HG02623 (cell line): ENCODE results near the gene NHEJ1.

Source experiments
- ATAC-seq: cut with Tn5 transposase; IDR thresholded peaks from one replicate; pipeline ENCODE4 v1.9.1; 2021; ENCODE audit warnings: moderate library complexity; ENCODE audit not compliant: unreplicated experiment

Gene NHEJ1

DNA sequence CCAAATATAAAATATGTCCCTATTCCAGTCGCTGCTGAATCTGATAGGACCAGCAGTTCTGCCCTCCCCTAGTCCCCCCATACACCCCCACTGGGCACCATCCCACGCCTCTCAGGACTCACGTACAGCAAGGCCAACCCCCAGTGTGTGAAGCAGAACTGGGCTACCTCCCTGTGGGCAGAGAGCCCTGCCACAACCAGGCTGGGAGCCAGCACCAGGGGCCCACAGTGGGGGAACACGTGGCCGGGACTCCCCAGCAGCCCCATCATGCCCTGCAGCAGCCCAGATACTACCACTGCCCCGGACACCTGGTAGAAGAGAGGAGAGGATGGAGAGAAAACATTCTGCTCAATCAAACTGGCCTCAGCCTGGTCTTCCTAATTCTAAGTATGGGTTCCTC lies 7.9 kb upstream of the NHEJ1 start:
- ATAC-seq, result no peak

DNA sequence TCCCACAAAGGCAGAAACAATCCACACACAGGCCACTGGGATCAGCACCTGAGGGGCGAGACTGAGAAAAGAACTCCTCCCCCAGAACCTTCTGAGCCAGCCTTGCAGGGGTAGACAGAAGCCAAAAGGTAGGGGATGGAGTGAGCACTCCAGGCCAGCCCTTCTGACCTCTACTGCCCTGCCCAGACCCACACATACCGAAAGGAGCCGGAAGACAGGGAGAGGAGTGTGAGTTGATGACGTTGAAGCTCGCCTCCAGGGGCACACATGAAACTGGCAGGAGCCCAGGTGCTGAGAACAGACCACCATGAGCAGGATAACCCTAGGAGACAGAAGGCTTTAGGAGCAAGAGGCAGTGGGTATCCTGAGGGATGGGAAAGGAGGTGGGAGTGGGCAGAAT lies 7.4 kb upstream of the NHEJ1 start:
- ATAC-seq, result no peak

DNA sequence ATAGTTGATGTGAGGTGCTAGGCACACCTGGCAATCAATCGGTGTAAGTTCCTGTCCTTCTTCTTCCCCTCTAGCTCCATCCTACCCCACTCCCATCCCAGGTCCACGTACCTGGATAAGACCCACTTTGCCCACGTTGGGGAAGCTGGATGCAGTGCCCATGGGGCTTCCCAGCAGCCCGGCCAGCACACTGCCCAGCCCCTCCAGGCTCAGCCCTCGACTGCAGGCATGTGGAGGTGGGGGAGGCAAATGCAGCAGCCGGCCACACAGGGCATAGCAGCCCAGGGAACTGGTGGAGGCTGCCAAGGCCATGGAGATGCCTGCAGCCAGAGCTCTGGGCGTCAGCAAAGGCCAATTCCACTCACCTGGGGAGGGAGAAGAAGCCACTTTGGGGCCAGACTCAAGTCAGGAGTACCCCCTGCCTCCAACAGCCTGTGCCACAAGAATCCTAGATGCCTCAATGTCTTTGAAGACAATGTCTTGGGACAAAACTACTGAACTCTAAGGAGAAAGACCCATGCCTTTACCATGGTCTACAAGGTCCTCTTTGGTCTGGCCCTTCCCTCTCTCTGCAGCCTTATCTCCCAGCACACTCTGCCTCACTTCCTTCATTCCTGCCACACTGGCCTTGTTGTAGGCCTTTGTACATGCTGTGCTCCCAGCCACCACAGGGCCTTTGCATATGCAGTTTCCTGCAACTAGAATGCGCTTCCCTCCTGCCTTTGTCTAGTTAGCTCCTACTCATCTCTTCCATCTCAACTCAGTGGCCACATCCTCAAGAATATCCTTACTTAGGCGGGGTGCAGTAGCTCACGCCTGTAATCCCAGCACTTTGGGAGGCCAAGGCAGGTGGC lies 4.7 kb upstream of the NHEJ1 start:
- no peak for ATAC-seq

DNA sequence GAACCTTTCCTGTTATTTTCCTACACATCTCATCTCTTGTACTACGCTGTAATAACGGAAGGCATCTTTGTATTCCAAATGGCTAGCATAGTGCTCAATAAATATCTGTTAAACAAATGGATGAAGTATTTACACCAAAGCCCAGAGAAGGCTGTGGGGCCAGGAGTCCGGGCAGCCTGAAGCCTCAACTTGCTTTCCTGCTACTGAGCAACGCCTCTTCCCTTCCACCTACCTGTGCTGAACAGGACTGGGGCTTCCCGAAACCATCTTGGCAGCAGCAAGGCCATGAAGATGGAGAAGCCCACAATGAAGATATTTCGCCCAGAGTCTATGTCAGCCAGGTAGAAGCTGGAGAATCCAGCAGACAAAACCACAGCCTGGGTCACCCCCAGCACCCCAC lies 2.5 kb upstream of the NHEJ1 start:
- no peak for ATAC-seq

DNA sequence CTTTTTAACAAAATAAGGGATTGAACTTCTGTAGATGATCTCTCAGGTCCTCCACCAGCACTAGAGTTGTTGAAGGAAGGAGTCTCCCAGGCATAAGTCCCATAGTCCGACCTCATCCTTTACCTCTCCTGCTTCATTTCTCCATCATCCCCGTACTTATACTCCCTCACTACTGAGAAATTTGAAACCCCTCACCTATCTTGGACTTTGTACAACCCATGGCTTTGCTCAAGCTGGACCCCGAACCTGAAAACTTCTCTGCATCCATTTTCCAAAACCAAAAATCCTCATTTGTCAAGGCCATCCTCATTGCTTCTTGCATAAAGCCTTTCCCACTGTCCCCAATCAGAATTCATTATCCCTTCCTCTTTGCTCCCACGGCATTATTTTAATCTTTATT lies 482 bp upstream of the NHEJ1 start:
- ATAC-seq, result no peak

DNA sequence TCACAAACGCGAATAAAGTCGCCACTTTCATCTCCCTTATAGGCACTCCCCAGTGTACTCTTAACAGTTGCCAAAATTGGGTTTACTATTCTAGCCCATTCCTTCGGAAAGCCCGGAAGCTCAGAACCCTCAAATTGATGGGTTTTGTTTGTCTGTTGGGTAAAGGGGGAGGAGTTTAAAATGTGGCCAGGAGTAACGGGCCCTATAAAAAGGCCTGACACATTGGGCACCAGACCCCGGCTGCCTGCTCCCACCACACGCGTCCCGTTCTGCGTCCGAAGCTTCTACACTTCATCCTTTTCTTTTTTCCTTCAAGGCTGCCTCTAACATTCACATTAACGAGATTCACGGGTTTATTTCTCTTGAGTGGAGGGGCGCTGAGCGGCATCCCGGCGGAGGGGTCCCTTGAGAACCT lies 837 bp downstream of the NHEJ1 start:
- ATAC-seq, result peak; percentile 1

DNA sequence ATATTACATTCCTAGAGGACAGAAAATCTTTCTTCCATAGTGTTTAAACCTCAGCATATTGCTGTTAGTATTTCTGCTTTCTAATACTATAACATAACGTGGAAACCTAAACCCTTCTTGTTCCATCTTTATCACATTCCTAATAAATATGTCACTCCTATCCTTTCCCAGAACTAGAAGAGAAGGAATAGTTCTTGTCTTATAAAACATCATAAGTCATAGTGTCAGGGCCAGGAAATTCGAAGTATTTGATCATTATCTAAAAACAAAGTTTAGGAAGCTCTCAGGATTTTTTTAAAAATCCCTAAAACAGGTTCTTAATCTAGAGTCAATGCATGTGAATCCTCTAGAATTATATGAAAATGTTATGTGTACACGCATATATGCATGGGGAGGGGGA lies 2.0 kb downstream of the NHEJ1 start:
- ATAC-seq, result no peak

DNA sequence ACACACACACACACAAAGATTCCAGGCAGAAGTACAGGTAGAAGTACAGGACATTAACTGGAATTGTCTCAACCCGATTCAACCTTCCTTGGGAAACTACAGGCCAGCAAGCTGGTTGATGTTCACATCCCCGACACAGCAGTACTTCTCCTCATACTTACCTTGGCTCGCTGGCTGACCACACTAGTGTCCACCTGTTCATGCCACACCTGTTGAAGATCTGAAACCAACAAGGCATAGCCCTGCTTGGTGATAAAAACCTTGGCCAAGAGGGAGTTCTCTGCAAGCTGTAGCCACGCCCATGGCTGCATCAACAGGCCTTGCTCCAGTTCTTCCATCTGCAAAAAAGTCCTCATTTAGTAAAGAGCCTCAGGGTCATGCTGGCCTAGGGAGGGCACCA lies 2.6 kb downstream of the NHEJ1 start:
- no peak for ATAC-seq

DNA sequence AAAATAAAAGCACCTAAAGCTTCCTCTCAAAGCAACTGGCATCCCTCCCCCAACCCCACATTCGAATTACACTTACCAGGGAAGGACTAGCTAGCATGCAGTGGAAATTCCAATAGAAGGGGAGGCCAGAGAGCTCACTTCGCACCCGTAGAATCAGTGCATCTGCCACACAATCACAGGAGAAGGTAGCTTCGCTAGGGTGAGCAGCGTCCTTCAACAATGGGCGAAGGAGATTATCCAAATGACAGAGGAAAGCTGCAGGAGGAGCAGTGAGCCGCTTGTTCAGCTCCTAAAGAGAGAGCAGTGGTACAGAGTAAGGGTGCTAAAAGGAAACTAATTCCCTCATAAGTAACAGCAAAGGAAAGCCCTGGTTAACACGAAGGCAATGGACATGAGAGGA lies 3.2 kb downstream of the NHEJ1 start:
- ATAC-seq, result no peak

DNA sequence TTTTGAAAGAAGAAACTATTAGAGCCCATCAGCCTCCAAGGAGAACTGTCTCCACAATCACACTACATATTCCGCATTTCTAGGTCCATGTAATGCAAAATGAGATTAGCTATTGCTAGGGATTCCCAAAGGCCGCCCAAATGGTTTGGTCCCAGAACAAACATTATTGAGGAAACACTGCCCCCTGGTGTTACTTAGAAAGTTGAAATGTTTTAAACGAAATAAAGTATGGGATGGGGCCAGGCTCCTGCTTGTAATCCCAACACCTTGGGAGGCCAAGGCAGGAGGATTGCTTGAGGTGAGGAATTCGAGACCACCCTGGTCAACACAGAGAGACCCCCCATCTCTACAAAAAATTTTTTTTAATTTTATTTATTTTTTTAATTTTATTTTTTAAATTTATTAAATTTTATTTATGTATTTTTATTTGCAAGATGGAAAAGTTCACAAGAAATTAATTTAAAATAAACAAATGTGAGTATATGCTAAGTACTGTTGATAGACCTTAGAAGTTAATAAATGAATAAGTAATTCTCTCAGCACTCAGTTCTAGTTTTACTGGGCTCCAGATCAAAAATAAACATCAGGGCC lies 5.5 kb downstream of the NHEJ1 start:
- no peak for ATAC-seq

DNA sequence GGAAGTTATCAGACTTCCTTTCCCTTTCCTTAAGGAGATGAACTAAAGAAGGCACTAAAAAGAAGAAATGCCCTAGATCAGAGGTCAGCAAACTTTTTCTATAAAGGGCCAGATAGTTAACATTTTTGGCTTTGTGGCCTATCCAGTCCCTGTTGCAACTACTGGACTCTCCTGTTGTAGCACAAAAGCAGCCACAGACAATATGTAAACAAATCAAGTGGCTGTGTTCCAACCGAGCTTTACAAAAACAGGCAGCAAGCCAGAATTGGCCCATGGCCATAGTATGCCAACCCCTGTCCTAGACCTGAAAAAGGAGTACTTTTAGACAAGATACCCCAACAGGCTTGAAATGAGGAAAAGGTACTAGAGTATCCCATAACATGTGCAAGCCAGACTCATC lies 10.9 kb downstream of the NHEJ1 start:
- ATAC-seq, result no peak

DNA sequence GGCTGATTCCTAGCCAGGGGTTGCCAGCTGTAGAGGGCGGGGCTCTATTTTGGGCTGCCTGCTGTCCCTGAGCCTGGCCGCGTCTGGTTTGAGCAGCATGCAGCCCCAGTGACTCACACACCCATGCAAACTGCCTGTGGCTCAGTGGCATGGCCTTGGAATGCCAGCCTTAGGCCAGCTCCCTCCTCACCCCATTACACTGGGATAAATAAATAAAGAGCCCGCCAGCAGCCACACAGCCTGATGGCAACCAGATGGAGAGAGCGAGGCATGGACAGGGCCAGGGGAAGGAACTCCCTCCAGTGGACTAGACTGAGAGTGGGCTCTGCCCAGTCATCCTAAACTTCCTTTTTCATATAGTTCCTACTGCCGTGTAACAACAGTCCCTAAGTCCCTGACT lies 18.3 kb downstream of the NHEJ1 start:
- no peak for ATAC-seq

DNA sequence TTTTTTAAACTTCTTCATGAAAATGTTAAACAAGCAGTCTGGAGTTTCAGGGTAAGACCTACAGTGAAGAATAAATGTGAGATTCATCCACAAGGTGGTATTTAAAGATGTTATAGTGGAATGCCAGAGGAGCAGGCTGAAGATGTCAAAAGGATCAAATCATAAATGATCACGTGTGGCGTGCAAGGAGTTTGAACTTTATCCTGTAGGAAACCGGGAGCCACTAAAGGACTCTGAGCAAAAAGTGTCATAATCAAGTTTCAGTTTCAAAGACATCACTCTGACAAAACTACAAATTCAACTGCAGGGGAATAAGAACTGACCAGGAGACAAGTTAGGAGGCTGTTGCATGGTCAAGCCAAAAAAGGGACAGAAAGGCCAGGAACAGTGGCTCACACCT lies 19.9 kb downstream of the NHEJ1 start:
- ATAC-seq, result no peak

DNA sequence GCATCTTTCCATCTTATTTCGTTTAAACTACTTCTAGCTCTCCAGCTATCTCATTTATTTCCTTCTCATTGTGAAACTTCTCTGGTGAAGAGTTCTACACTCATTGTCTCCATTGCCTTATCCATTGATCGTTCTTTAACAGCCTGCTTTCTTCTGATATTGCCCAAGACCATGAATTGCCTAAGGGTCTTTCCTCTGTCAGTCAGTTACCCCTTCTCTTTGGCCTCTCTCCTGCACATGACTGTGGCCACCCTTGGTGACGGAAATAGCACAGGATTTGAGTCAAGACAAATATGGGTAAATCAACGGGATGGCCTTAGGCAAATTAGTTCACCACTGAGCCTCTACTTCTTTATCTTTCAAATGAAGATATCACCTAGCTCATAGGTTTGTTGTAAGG lies 26.6 kb downstream of the NHEJ1 start:
- no peak for ATAC-seq

DNA sequence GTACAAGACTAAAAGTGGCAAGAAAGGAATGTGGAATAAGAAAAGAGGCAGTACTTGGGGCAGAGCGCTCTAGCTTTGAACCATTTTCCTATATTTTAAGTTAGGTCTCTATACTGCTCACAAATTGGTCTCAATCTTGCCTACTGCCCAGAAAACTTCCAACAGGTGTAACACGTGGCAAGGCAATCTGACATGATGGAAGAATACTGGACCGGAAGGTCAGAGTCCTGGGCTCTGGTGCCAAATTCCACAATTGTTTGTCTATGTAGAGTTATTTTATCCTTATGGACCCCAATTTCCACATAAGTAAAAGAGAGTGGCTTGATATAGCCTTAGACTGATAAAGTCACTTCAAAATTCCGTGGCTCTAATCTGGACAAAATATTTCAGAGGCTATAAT lies 28.9 kb downstream of the NHEJ1 start:
- no peak for ATAC-seq

DNA sequence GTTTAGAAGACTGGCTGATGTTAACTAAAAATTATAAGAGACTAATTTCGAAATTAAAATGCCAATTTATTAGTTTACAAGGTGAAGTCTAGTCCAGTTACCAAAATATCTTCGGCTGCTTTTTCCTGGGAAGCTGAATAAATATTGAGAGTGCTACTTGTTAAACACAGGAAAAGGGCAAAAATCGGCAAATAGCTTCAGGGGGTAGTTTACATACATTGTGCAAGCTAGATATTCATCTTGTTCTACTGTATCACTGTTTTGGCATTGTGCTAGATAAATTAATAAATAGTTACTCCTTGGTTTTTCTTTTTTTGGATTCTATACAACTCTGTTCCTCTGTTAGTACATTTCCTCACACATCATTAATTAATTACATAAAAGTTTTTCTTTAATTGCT lies 29.3 kb downstream of the NHEJ1 start:
- ATAC-seq, result no peak

DNA sequence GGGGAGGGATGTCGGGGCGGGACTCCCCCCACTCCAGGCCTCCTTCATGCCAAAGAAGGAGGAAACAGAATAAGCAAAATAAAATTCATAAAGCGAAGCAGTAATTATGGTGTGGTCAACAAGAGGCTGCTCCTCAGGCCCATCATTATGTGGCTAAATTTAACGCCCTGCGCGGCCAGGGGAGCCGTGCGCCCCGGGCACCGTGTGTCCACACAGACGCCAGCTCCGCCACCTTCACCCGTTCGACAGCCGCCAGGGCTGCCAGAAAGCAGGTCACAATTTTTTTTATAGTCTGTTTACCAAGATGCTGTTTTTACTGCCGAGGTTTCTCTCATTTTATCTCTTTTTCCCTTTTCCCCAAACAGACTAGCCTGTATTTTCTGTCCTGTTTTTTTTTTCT lies 31.0 kb downstream of the NHEJ1 start:
- ATAC-seq, result no peak

DNA sequence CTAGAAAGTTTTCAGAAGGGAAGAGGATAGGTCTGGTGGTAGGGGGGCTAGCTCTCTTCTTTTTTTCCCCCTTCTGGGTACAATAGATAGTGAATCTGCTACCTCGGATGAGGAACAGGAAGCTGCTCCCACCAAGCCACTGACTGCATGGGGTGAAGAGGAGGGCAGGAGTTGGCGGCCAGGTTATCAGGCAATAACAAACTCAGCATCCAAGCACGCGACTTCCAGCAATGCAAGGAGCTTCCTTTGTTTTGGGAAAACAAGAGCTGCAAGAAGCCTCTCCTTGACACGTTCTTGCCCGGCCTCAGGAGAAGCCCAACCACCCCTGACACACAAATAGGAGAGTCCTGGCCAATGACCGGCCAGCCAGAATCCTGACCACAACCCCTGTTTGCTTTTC lies 32.2 kb downstream of the NHEJ1 start:
- no peak for ATAC-seq

DNA sequence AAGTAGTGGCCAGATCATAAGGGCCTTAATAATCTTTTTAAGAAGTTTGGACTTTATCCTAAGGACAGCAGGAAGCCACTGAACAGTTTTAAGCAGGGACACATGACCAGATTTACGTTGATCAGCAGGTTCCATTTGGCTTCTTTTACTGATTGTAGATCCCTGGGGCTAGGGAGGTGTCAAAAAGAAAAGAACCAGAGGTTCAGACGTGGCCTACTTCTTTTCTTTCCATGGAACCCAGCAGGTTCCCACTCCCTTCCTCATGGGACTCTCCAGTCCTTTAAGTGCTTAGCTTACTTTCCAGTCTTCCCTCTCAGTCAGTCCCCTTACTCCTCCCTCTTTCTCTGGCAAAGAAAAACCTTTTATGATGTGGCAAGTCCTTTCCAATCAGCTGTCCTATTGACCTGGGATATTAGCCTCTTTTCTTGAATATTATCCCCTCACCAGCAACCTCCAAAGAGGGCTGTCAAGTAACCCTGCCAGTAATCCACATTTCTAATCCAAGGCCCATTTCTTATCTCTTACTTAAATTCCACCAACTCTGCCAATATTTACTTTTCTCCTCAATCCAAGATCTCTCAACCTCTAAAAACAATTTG lies 33.5 kb downstream of the NHEJ1 start:
- ATAC-seq, result no peak

DNA sequence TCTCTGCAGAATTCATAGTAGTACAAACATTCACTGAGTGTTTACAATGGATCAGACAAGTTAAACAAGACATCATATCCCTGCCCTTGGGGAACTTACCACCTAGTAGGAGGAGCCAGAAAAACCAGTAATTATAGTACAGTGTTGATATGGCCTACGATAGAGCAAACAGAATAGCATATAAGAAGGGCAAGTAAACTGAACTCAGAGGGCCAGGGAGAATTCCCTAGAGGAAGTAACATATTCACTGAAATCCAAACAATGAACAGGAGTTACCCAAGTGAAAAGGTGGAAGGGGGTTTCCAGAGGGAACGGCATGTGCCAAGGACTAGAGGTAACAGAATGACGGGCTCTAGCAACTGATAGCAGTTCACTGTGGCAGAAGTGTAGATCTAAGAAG lies 34.1 kb downstream of the NHEJ1 start:
- ATAC-seq, result no peak

DNA sequence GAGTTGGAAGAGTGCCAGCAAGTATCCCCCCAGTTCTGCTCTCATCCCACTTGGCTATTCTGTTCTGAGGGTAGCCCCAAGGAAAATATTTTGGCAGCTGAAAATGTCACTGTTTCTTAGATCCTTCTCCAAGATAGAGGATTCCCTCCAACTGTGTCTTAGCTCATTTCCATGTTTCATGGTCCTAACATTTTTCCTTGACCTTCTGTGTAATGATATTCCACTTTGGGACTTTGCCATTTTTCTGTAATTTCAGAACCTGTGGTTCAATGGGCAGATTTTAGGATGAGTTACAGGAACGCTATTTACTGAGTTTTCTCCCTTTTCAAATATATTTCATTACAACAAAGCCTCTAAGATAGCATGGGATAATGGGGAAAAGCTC lies 34.7 kb downstream of the NHEJ1 start:
- ATAC-seq, result no peak

DNA sequence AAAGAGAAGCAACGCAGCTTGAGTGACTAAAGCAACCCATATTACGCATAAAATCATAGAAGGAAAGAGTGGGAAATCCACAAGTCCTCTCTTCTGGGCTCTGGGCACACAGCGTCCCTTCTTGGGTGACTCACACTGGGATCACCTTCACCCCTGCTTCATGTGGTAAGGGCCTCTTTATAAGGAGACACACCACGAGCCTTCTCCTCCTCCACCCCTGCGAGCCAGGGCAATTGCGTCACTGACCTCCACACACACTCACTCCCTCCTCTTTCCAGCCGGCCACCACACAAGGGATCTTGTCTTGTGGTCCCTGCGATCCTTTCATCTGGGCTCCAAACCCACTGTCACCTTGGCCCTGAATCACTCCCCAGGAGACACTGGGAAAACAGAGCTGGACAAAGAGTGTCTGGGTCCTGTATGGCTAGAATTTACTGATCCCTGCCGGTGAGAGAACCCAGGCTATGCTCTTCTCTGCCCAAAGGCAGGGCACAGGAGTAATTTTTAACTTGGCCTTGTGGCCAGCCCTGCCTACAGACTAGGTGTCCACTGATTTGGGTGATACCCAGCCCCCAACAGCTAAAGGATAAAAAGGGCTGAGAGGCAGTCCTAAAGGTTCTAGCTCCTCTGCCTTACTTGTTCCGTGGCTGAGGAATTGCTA lies 35.3 kb downstream of the NHEJ1 start:
- no peak for ATAC-seq
